Nephron (organoid): ENCODE data around the gene EN1.

Experiments used
- H3K27ac Mint-ChIP-seq, 3 experiments: 2 replicates each; pipeline ENCODE4 v1.8.0; 2020; ENCODE audit warnings: mixed read lengths in 3 of 3, mild to moderate bottlenecking in 2 of 3, moderate library complexity in 1 of 3
- H3K27me3 Mint-ChIP-seq: 2 replicates; pipeline ENCODE4 v1.8.0; 2021; ENCODE audit warnings: low read depth, mild to moderate bottlenecking, moderate library complexity, mixed read lengths
- H3K36me3 Mint-ChIP-seq: 2 replicates; pipeline ENCODE4 v1.8.0; 2020; ENCODE audit warnings: low read depth, mixed read lengths
- H3K4me1 Mint-ChIP-seq: 2 replicates; pipeline ENCODE4 v1.8.0; 2020; ENCODE audit warnings: mixed read lengths
- H3K4me3 Mint-ChIP-seq, 3 experiments: 2 replicates each; pipeline ENCODE4 v1.8.0; 2020; ENCODE audit warnings: mild to moderate bottlenecking in 3 of 3, mixed read lengths in 3 of 3, moderate library complexity in 2 of 3
- H3K9me3 Mint-ChIP-seq: 2 replicates; pipeline ENCODE4 v1.8.0; 2020; ENCODE audit warnings: mixed read lengths
- CTCF ChIP-seq, 3 experiments: fragments of 200-600 bp; sonication (generic); IDR thresholded peaks; one replicate each; pipeline ENCODE4 v1.5.0; 2021; ENCODE audit warnings: antibody characterized with exemption in 3 of 3; ENCODE audit not compliant: unreplicated experiment in 3 of 3

Gene EN1

GRCh38 chr2:118803012-118803411 is 44.4 kb downstream of the EN1 start:
- Mint-ChIP-seq H3K4me3 (no peak overlapping the region), H3K27me3 (peaks cover 41% of the 10 kb centered on the region), H3K4me1 (peaks cover 27% of the 10 kb centered on the region), H3K27ac (no peak overlapping the region), H3K9me3 (no peaks in the 10 kb centered on the region), H3K36me3 (no peaks in the 10 kb centered on the region)
- TF ChIP-seq CTCF (IDR thresholded peaks at IDR 0.05; ENCODE audit: unreplicated experiment in 3 of 3) = no peak

GRCh38 chr2:118801151-118801550 is 46.3 kb downstream of the EN1 start:
- no peak for TF ChIP-seq CTCF (IDR thresholded peaks at IDR 0.05; ENCODE audit: unreplicated experiment in 3 of 3)
- Mint-ChIP-seq H3K27me3 (peaks cover 29% of the 10 kb centered on the region), H3K9me3 (no peaks in the 10 kb centered on the region), H3K27ac (no peak overlapping the region), H3K36me3 (no peaks in the 10 kb centered on the region), H3K4me1 (peaks cover 8% of the 10 kb centered on the region), H3K4me3 (no peak overlapping the region)

- H3K36me3 Mint-ChIP-seq = no peaks in the 10 kb centered on the region
- no peaks in the 10 kb centered on the region for H3K9me3 Mint-ChIP-seq
- peaks cover 27% of the 10 kb centered on the region for H3K27me3 Mint-ChIP-seq
Measured at GRCh38 chr2:118800736-118801135, 46.7 kb downstream of the EN1 start.

GRCh38 chr2:118794546-118794945 is 52.9 kb downstream of the EN1 start:
- H3K4me3 Mint-ChIP-seq = no peak overlapping the region
- no peaks in the 10 kb centered on the region for H3K36me3 Mint-ChIP-seq
- peaks cover 22% of the 10 kb centered on the region for H3K27me3 Mint-ChIP-seq
- TF ChIP-seq CTCF (IDR thresholded peaks at IDR 0.05; ENCODE audit: unreplicated experiment in 3 of 3) = no peak
- no peak overlapping the region for H3K27ac Mint-ChIP-seq
- no peaks in the 10 kb centered on the region for H3K4me1 Mint-ChIP-seq
- H3K9me3 Mint-ChIP-seq = peaks cover 3% of the 10 kb centered on the region

More at GRCh38 chr2:118800736-118801135, 46.7 kb downstream of the EN1 start:
- Mint-ChIP-seq H3K4me1 (peaks cover 6% of the 10 kb centered on the region), H3K4me3 (no peak overlapping the region), H3K27ac (no peak overlapping the region)
- TF ChIP-seq CTCF (IDR thresholded peaks at IDR 0.05; ENCODE audit: unreplicated experiment in 3 of 3) = no peak
